ENCODE measurements around the gene ABCA10. TPM values are rescaled to one million over a fixed set of nuclear protein-coding genes. Genes with fewer than 3 reads are reported as not detected.

Gene ABCA10
- total and polyA plus RNA-seq, 2 of the 8 experiments (the other 6 are each of a cell fraction or from before 2014, with no cell fraction given): not detected

- Histone ChIP-seq H2BK15ac (ENCODE audit: low read length) (no peak overlapping the region), H3K9me3 (ENCODE audit: insufficient read depth in 2 of 2, low read depth in 1 of 2, low read length in 1 of 2) (no peaks in the 10 kb centered on the region), H2BK12ac (ENCODE audit: low read depth, low read length) (no peak overlapping the region), H3K36me3 (ENCODE audit: control insufficient read depth in 2 of 4, insufficient read depth in 4 of 4, low read length in 3 of 4) (no peaks in the 10 kb centered on the region), H2AFZ (ENCODE audit: low read length) (no peak overlapping the region), H3K79me2 (ENCODE audit: control insufficient read depth in 1 of 2, insufficient read depth in 2 of 2, low read length in 2 of 2) (no peaks in the 10 kb centered on the region), H2AK5ac (ENCODE audit: low read depth, low read length) (no peak overlapping the region), H3K23me2 (ENCODE audit: low read depth, low read length) (no peaks in the 10 kb centered on the region), H3K27ac (ENCODE audit: low read depth, low read length) (no peak overlapping the region), H4K8ac (ENCODE audit: extremely low read depth, insufficient read depth, low read length) (no peak overlapping the region), H3K4me2 (ENCODE audit: insufficient read depth in 1 of 2, low read depth in 2 of 2, low read length in 2 of 2) (no peak overlapping the region), H3K79me1 (ENCODE audit: low read depth, low read length) (no peaks in the 10 kb centered on the region), H3K18ac (ENCODE audit: extremely low read depth, low read length) (no peak overlapping the region), H4K91ac (replicated peaks; ENCODE audit: insufficient read length, low read length) (no peak overlapping the region), H2BK120ac (replicated peaks; ENCODE audit: low read depth, low read length) (no peak overlapping the region), H2BK5ac (ENCODE audit: low read depth, low read length) (no peak overlapping the region), H4K20me1 (replicated peaks in 1 of 2; ENCODE audit: control insufficient read depth in 1 of 2, insufficient read depth in 2 of 2, low read length in 2 of 2) (no peaks in the 10 kb centered on the region), H2BK20ac (ENCODE audit: low read length) (no peak overlapping the region), H3K4me1 (replicated peaks in 1 of 4; ENCODE audit: control insufficient read depth in 3 of 4, insufficient read depth in 4 of 4, low read length in 3 of 4) (no peaks in the 10 kb centered on the region), H3K9ac (replicated peaks in 1 of 4; ENCODE audit: extremely low read depth in 1 of 4, low read depth in 3 of 4, low read length in 3 of 4) (no peak overlapping the region), H3K14ac (ENCODE audit: insufficient read length) (no peak overlapping the region), H3K4me3 (ENCODE audit: extremely low read depth in 1 of 4, insufficient read depth in 2 of 4, low read depth in 3 of 4, low read length in 4 of 4) (no peak overlapping the region), H3K56ac (replicated peaks; ENCODE audit: insufficient read length, low read depth, low read length) (no peak overlapping the region), H3K27me3 (replicated peaks in 1 of 4; ENCODE audit: control insufficient read depth in 3 of 4, extremely low read depth in 1 of 4, insufficient read depth in 3 of 4, low read length in 3 of 4) (no peaks in the 10 kb centered on the region), H3K23ac (ENCODE audit: insufficient read length) (no peak overlapping the region), H4K5ac (ENCODE audit: insufficient read length, low read depth, low read length) (no peak overlapping the region), H3K4ac (replicated peaks; ENCODE audit: insufficient read length, low read depth, low read length) (no peak overlapping the region)
- POLR2A ChIA-PET (ENCODE audit: partially characterized antibody): interaction anchor here (0.6 kb wide), 1 partner anchor 82 kb away, joined by 3 read pairs; no protein-coding TSS in a partner anchor
- FAIRE-seq (no peak), DNase-seq (ENCODE audit: low read depth in 1 of 2, low spot score in 2 of 2) (no peak)
- CTCF ChIA-PET (ENCODE audit: partially characterized antibody): no interaction called here
- WGBS, 2 experiments (ENCODE audit: extremely low coverage in 1 of 2, insufficient coverage in 1 of 2, insufficient read length in 1 of 2, insufficient replicate concordance in 2 of 2, low coverage in 1 of 2, low lambda C conversion rate in 2 of 2, missing lambda C conversion rate in 1 of 2): 97% methylated on average over 2 of the region's 2 CpGs; no CpG with 5 or more reads in 1 of the 2 experiments
- TF ChIP-seq SRF (IDR thresholded peaks at IDR 0.05; ENCODE audit: low read depth, low read length) (no peak), TCF12 (IDR thresholded peaks at IDR 0.05; ENCODE audit: low read depth, low read length) (no peak), RBBP5 (IDR thresholded peaks at IDR 0.05; ENCODE audit: borderline replicate concordance, low read depth, low read length) (no peak), BACH1 (IDR thresholded peaks at IDR 0.05; ENCODE audit: low read length) (no peak), HDAC6 (IDR thresholded peaks at IDR 0.05; ENCODE audit: low read depth, low read length) (no peak), EZH2 (IDR thresholded peaks at IDR 0.05; ENCODE audit: low read depth, low read length, severe bottlenecking) (no peak), ZNF274 (IDR thresholded peaks at IDR 0.05; ENCODE audit: borderline replicate concordance, extremely low read depth, low read length) (no peak), MAX (IDR thresholded peaks at IDR 0.05) (no peak), CBX5 (IDR thresholded peaks at IDR 0.05; ENCODE audit: low read depth, low read length) (no peak), JUND (IDR thresholded peaks at IDR 0.05; ENCODE audit: low read length) (no peak), BRCA1 (IDR thresholded peaks at IDR 0.05; ENCODE audit: low read depth, low read length) (no peak), CHD1 (IDR thresholded peaks at IDR 0.05; ENCODE audit: low read depth, low read length) (no peak), TEAD4 (IDR thresholded peaks at IDR 0.05; ENCODE audit: low read depth, low read length) (no peak), KDM4A (IDR thresholded peaks at IDR 0.05; ENCODE audit: low read depth, low read length, severe bottlenecking) (no peak), YY1 (IDR thresholded peaks at IDR 0.05; ENCODE audit: low read depth, low read length) (no peak), ASH2L (IDR thresholded peaks at IDR 0.05; ENCODE audit: low read length) (no peak)
Measured at GRCh38 chr17:69166957-69167356, 61.7 kb downstream of the ABCA10 start.
